Transverse colon (tissue), 4 donors: ENCODE results near the gene PHF12. TPM values are rescaled to one million over a fixed set of nuclear protein-coding genes. Genes with fewer than 3 reads are reported as not detected.
"Not testable (repeated sequence)": the region's sequence is repeated elsewhere in the genome, so short reads cannot be mapped to it uniquely, and the experiment has no call there.

Experiments used
- DNase-seq: peaks from one replicate; pipeline ENCODE4 v3.0.0-alpha.2; 2019
- H3K27ac ChIP-seq, 4 donors: fragments of 200-600 bp; sonication (generic); 2 replicates each; pipeline ENCODE4 v1.5.1; 2016 to 2018; ENCODE audit warnings: inconsistent platforms in 4 of 4
- H3K27me3 ChIP-seq: fragments of 200-600 bp; sonication (generic); 2 replicates; pipeline ENCODE4 v1.5.1; 2017; ENCODE audit warnings: inconsistent platforms
- H3K36me3 ChIP-seq, 4 donors: fragments of 200-600 bp; sonication (generic); 2 replicates each; pipeline ENCODE4 v1.5.1; 2017 to 2019; ENCODE audit warnings: inconsistent platforms in 4 of 4
- H3K4me1 ChIP-seq, 4 donors: fragments of 200-600 bp; sonication (generic); 2 replicates each; pipeline ENCODE4 v1.5.1; 2017 to 2020; ENCODE audit warnings: inconsistent platforms in 4 of 4
- H3K4me3 ChIP-seq, 4 donors: fragments of 200-600 bp; sonication (generic); 1 replicate in 1 of 4; 2 replicates in 3 of 4; pipeline versions ENCODE4 v1.5.1 to v1.6.1; 2017 to 2019; ENCODE audit warnings: inconsistent platforms in 4 of 4
- H3K9me3 ChIP-seq, 2 donors: fragments of 200-600 bp; sonication (generic); 2 replicates each; pipeline ENCODE4 v1.5.1; 2017 to 2019; ENCODE audit warnings: inconsistent platforms in 2 of 2
- CTCF ChIP-seq, 5 experiments: fragments of 200-600 bp in 3 of 5; fragments of 450-650 bp in 2 of 5; sonication (generic) in 3 of 5; IDR thresholded peaks; 1 replicate in 2 of 5; 2 replicates in 3 of 5; pipeline ENCODE4 v1.5.1; 2016 to 2017; ENCODE audit warnings: antibody characterized with exemption in 5 of 5, inconsistent platforms in 3 of 5, mild to moderate bottlenecking in 2 of 5, moderate library complexity in 1 of 5
- EP300 ChIP-seq: sonication (generic); formaldehyde crosslinking; IDR thresholded peaks from one replicate; pipeline ENCODE4 v1.6.1; 2017; ENCODE audit warnings: antibody characterized with exemption, low read depth
- POLR2A ChIP-seq: fragments of 450-650 bp; IDR thresholded peaks from one replicate; pipeline ENCODE4 v1.6.1; 2016; ENCODE audit warnings: antibody characterized with exemption, mild to moderate bottlenecking, moderate library complexity
- POLR2AphosphoS5 ChIP-seq, 3 donors: sonication (generic); formaldehyde crosslinking; IDR thresholded peaks; one replicate each; pipeline ENCODE4 v1.6.1; 2016; ENCODE audit warnings: antibody characterized with exemption in 3 of 3
- WGBS, 2 donors: methylation state at CpG; one replicate each; pipeline ENCODE4 v1.1.5; 2018; ENCODE audit warnings: low coverage in 1 of 2; 5-methylcytosine and 5-hydroxymethylcytosine counted together
- in situ Hi-C, 4 donors: fragments of 200-750 bp; cut with MboI; loops; one replicate each; pipeline versions ENCODE4 v1.15.0 to v1.15.1; 2017; ENCODE audit warnings: low sequenced_read_pairs in 3 of 4, low pct_ligation_motif_present in 1 of 4, low pct_unique_long_range_greater_than_20kb in 1 of 4
- intact Hi-C: fragments of 100-400 bp; cut with DNase I; formaldehyde crosslinking; loops from one replicate; pipeline ENCODE4 v1.15.1; 2023; ENCODE audit warnings: low total_unique reads
- total RNA-seq, 4 donors: library from RNA; depleted of rRNA; stranded (reverse); fragments of >200 nt; gene quantifications; one replicate each; pipeline ENCODE4 v1.1.0, GENCODE V29; 2016

Gene PHF12
- total RNA-seq, 4 donors from 2014 or later, result 43.5 to 134 (median 60.5) TPM

- Histone ChIP-seq H3K4me3 (no peak overlapping the region), H3K4me1 (no peaks in the 10 kb centered on the region), H3K9me3 (no peaks in the 10 kb centered on the region), H3K27ac (no peak overlapping the region), H3K36me3 (peaks cover 0 to 42% (median 9%) of the 10 kb centered on the region in 4 donors), H3K27me3 (no peaks in the 10 kb centered on the region)
- 82 to 96% methylated on average over 2 of the region's 2 CpGs for WGBS, 2 donors
- DNase-seq, result no peak
- in situ Hi-C loops, result loop anchor here in 1 of 4 donors (25.0 kb wide), 1 partner anchor 116 kb away; no protein-coding TSS in a partner anchor
- intact Hi-C loops, result no loop called here
- TF ChIP-seq EP300, result no peak
- TF ChIP-seq CTCF (IDR thresholded peaks at IDR 0.05), result no peak
- TF ChIP-seq POLR2A, result no peak
- no peak for TF ChIP-seq POLR2AphosphoS5 (IDR thresholded peaks at IDR 0.05)
Measured at GRCh38 chr17:28878158-28878910, 73.0 kb downstream of the PHF12 start.

- H3K4me1 ChIP-seq, DNase-seq, H3K4me3 ChIP-seq, intact Hi-C loops, H3K9me3 ChIP-seq, H3K27ac ChIP-seq, H3K27me3 ChIP-seq: not testable (repeated sequence)
- WGBS, 2 donors, result 92 to 100% methylated on average over 2 to 6 of the region's 6 CpGs
- H3K36me3 ChIP-seq, result peaks cover 0 to 31% (median 9%) of the 10 kb centered on the region in 4 donors
- in situ Hi-C loops, result loop anchor here in 1 of 4 donors (25.0 kb wide), 1 partner anchor 115 kb away; no protein-coding TSS in a partner anchor
Measured at GRCh38 chr17:28877150-28877711, 74.1 kb downstream of the PHF12 start.

DNA sequence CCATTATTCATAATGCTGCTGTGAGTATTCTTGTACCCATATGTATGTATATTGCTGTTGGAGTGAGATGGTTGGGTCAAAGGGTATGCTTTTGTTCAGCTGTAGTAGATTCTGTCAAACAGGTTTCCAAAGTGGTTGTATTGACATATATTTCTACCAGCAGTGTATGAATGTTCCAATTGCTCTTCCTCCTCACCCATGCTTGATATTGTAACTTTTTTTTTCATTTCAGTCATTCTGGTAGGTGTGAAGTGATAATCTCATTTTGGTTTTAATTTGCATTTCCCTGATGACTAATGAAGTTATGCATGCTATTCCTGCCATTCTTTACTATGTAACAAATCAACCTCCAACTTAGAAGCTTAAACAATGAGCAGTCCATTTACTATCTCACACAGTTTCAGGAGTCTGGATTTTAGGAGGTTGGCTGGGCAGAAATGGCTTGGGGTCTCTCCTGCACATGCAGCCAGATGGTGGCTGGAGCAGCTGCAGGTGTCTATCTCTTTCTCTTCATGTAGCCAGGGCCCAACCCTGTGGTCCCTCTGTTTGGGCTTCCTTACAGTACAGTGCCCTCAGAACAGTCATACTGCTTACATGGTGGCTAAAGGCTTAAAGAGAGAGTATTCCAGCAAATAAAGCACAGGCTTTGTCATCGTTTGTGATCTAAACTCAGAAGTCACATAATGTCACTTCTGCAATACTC, 75.3 kb downstream of the PHF12 start:
- Histone ChIP-seq H3K27ac (no peak overlapping the region), H3K27me3 (no peaks in the 10 kb centered on the region), H3K4me3 (no peak overlapping the region), H3K9me3 (no peaks in the 10 kb centered on the region), H3K36me3 (peaks cover 0 to 18% (median 5%) of the 10 kb centered on the region in 4 donors), H3K4me1 (no peaks in the 10 kb centered on the region)
- intact Hi-C loops, result no loop called here
- 43 to 50% methylated on average over 1 of the region's 1 CpG for WGBS, 2 donors
- in situ Hi-C loops, result loop anchor here in 1 of 4 donors (25.0 kb wide), 1 partner anchor 114 kb away; no protein-coding TSS in a partner anchor
- no peak for DNase-seq
- no peak for TF ChIP-seq POLR2AphosphoS5 (IDR thresholded peaks at IDR 0.05)
- TF ChIP-seq EP300, result no peak
- TF ChIP-seq CTCF (IDR thresholded peaks at IDR 0.05), result no peak
- TF ChIP-seq POLR2A, result no peak

GRCh38 chr17:28874750-28875149, 76.6 kb downstream of the PHF12 start:
- Histone ChIP-seq H3K4me1 (no peaks in the 10 kb centered on the region), H3K36me3 (peaks cover 0 to 6% (median 0%) of the 10 kb centered on the region in 4 donors), H3K27ac (no peak overlapping the region), H3K27me3 (no peaks in the 10 kb centered on the region), H3K9me3 (no peaks in the 10 kb centered on the region), H3K4me3 (no peak overlapping the region)
- no peak for DNase-seq
- in situ Hi-C loops (loop anchor here in 1 of 4 donors (25.0 kb wide), 1 partner anchor 112 kb away; no protein-coding TSS in a partner anchor), intact Hi-C loops (no loop called here)
- WGBS, 2 donors, result 90% methylated on average over 2 to 3 of the region's 3 CpGs
- TF ChIP-seq EP300 (no peak), CTCF (IDR thresholded peaks at IDR 0.05) (no peak), POLR2AphosphoS5 (IDR thresholded peaks at IDR 0.05) (no peak), POLR2A (no peak)
